GM18498 (cell line): ENCODE results near the gene SDK2.

Experiments used
- ATAC-seq: cut with Tn5 transposase; IDR thresholded peaks from one replicate; pipeline ENCODE4 v1.9.1; 2021; ENCODE audit warnings: mild to moderate bottlenecking, moderate library complexity; ENCODE audit not compliant: unreplicated experiment

The SDK2 gene

DNA sequence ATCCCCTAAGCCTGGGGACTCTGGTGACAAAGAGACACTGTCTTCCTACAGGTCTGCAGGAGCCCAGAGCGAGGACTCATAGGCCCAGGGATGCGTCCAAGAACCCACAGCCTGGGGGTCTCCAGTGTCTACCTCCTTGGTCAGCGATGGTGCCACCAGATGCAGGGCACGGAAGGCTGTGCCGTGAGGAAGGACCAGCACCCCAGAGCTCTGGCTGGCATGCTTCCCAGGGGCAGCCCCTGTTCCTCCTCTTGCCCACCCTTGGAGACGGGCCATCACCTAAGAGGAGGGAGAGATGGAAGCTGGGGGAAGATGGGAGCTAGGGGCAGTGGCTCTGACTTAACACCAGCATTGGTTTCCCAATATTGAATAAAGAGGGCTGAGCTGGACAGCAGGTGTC is 125.2 kb downstream of the SDK2 start:
- no peak for ATAC-seq

DNA sequence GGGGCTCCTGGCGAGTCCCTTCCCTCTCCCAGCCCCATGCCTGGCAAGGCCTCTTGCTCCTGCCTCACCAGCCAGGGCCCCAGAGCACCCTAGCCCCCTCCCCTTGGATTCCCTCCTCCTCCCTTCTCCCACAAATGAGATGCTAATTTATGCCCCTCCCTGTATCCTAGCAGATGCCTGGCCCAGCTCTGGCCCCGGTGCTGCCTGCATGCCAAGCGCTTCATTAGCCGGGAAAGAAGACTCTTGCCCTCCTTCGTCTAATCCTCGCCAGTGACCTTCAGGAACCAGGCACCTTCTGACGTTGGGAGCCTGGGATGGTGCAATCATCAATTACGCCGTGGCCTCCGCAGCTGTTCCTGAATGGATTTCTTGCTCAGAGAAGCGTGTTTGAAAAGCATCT is 127.8 kb downstream of the SDK2 start:
- ATAC-seq = no peak

- ATAC-seq = no peak
Measured at GRCh38 chr17:73514146-73514863, 129.9 kb downstream of the SDK2 start.

GRCh38 chr17:73513426-73513825 is 130.8 kb downstream of the SDK2 start:
- no peak for ATAC-seq

DNA sequence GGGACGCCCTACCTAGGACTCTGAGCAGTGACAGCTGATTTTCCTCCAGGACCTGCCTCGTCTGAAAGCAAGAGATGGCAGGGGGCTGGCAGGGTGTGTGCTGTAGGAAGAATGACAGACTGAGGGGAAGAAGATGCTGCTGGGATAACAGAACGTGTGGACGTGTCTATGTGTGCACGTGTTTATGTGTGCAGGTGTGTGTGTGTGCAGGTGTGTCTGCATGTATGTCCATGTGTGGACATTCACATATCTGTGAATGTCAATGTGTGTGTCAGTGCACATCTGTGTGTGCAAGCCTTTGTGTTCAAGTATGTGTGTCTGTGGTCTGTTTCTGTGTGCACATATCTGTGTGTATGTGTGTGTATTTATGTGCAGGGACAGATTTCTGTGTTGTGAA is 132.5 kb downstream of the SDK2 start:
- no peak for ATAC-seq

- no peak for ATAC-seq
Measured at GRCh38 chr17:73510981-73511718, 133.1 kb downstream of the SDK2 start.

DNA sequence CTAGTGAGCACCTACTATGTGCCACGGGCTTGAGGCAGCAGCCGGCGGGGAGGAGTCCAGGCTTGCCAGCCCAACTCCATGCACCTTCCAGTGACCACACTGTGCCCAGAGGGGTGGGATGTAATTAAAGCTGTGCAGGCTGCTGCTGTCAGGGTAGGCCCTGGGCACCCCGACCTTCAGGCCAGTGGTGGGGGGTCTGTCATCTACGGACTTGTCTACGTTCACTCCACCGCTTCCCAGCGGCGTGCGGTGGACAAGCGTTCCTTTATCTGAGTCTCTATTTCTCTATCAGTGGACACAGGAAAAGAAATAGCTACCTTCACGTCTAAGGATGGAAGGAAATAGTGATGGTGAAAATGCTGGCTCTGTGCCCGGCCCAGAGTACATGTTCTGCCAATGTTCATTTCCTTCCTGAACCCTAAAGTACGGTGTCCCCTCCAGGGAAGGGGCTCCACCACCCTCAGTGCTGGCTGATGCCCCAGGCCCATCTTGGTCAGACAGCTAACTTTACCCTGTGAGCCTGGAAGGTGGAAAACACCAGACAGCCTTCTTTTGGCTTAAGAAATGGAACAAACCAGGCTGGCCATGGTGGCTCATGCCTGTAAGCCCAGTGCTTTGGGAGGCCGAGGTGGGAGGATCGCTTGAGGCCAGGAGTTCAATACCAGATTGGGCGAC is 135.2 kb downstream of the SDK2 start:
- ATAC-seq = no peak

- no peak for ATAC-seq
Measured at GRCh38 chr17:73508057-73508930, 136.0 kb downstream of the SDK2 start.

- no peak for ATAC-seq
Measured at GRCh38 chr17:73506470-73507435, 137.5 kb downstream of the SDK2 start.

DNA sequence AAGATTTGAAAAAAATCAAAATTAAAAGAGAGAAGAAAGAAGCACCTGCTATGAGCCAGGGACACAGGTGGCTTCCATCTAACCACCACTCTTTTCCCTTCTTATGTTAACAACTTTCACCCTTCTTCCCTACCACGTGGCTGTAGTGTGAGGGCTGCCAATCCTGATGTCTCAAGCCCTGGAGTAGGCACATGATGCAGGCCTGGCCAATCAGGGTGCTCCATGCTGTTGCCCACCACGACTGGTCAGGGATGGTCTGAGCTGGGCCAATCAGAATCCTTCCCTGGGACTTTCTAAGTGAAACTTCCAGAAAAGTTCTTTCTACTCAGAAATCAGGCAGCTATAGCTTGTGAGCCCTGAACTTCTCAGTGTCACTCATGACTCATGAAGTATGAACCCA is 140.7 kb downstream of the SDK2 start:
- ATAC-seq = no peak

DNA sequence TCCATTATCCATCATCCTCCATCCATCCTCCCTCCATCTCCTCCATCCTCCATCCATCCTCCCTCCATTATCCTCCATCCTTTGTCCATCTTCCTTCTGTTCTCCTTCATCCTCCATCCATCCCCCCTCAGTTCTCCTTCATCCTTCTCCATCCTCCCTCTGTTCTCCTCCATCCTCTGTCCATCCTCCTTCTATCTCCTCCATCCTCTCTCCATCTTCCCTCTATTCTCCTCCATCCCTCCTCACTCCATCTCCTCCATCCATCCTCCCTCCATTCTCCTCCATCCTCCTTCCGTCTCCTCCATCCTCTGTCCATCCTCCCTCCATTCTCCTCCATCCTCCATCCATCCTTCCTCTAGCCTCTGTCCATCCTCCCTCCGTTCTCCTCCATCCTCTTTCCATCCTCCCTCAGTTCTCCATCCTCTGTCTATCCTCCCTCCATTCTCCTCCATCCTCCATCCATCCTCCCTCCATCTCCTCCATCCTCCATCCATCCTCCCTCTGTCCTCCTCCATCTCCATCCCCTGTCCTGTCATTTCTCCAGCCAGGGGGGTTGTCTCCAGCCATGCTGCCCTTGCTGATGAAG is 143.7 kb downstream of the SDK2 start:
- ATAC-seq = no peak

GRCh38 chr17:73498886-73499554 is 145.2 kb downstream of the SDK2 start:
- ATAC-seq = no peak

GRCh38 chr17:73498176-73498575 is 146.1 kb downstream of the SDK2 start:
- no peak for ATAC-seq

DNA sequence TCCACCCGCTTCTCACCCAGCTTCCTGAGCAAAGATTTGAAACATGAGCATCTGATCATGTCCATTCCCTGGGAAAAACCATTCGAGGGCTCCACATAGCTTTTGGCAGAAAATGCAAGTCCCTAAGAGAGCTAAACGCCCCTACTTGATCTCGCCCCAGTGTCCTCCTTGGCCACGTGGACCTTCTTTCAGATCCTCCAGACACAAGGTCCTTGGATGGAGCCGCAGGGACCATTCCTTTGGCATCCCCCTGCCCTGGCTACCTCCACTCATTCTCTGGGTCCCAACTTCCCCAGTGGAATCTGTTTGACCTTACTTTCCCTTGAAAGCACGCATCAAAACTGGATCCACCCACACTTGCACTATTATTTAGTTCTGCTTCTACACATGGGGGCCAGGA is 146.5 kb downstream of the SDK2 start:
- no peak for ATAC-seq

DNA sequence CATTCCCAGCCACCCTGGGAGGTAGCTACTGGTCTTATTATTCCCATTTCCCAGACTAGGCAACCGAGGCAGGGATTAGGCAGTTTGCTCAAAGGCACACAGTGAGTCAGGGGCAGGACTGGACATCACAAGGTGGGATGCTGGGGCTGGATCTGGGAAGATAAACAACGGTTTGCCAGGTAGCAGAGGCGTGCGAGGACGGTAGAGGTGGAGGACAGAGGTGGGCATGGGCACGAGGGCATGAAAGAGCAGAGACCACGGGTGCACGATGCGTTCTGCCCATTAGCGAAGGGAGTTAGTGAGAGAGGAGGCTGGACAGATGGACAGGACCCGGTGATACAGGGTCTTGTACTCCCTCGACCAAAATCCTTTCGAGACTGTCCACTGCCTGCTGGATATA is 148.0 kb downstream of the SDK2 start:
- ATAC-seq = no peak

DNA sequence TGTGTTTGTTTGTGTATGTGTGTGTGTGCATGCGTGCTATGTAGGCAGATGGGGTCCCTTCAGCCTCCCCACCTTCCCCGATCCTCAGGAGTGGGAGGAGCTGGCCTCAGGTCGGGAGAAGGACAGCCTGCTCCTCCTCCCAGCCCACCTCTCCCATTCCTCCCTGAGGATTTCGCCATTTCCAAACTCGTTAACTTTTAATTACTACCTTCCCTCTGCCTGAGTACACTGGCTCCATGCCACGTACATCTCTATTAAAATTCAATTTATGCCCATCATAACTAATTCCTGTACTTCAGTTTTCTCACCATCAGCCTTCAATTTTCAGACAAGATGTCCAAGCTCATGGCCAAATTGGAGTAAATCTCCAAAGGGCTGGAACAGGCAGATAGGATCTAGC is 148.6 kb downstream of the SDK2 start:
- ATAC-seq = no peak

- ATAC-seq = no peak
Measured at GRCh38 chr17:73494950-73495349, 149.3 kb downstream of the SDK2 start.

GRCh38 chr17:73493956-73494926 is 150.0 kb downstream of the SDK2 start:
- no peak for ATAC-seq
